Islet of Langerhans (tissue), 1 donor: ENCODE measurements around the gene TPD52L1.

Experiments used
- FAIRE-seq: peaks from one replicate; lab custom pipeline; 2011; peaks lifted over from hg19 to GRCh38; lab: Jason Lieb, UNC

Gene TPD52L1

DNA sequence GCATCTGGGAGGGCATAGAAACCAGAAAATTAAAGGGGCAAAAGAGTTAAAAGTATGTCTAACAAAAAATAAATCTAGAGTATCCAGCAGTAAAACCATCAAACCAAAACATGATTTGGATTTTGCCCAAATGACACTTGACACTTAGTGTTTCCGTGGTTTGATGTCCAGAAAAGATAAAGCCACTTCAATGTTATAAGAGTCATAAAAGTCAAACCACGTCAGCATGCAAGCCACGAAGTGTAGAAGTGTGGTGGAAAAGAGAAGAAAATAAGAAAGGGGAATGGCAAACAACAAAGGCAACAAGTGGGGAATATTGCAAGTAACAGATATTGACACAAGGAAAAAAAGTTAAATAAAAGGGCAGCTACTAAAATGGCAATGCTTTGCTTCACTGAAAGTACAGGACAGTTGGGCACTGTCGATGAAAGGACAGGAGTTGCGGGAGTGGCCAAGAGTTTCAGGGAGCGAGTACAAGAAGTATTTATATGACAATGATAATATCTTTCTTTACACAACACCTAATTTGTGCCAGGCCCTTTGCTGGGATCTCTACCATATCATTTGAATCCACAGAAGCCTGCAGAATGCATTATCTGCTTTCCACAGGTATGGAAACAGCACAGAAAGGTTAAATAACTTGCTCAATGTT, 154.5 kb downstream of the TPD52L1 start:
- FAIRE-seq, result no peak

DNA sequence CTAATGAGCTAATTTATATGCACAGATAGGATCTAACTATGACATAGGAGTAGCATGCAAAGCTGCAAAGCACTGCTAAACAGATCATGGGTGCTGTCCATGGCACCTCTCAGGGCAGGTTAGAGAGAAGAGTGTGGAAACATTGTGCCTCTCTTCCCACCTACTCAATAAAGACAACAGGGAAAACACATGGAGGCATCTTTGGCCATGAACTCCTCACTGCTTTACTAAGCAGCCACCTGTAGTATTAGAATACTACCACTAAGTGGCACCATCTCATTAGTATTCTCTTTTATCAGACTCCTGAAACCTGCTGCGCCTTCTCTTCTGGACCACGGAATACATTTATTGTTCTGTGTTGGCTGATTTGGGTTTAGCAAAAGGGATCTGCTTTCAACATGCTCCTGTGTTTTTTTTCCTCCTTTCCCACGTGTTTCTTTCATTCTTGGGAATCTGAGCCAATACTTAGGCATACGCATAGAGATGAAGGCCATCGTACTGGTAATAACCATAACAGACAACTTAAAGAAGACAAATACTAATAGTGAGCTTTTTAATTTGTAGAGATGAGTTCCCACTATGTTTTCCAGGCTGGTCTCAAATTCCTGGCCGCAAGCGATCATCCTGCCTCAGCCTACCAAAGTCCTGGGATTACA, 157.5 kb downstream of the TPD52L1 start:
- FAIRE-seq, result peak; percentile 45

GRCh38 chr6:125312478-125312877, 158.9 kb downstream of the TPD52L1 start:
- no peak for FAIRE-seq

DNA sequence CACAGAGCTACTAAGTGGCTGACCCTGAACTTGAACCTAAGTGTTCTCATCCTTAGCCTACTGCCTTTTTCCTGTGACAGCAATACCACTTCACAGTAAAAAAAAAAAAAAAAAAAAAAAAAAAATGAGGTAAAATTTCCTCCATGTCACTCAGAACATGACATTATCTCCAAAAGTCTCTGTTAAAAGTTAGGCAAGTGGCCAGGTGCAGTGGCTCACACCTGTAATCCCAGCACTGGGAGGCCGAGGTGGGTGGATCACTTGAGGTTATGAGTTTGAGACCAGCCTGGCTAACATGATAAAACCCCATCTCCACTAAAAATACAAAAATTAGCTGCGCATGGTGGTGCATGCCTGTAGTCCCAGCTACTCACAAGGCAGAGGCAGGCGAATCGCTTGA, 159.4 kb downstream of the TPD52L1 start:
- no peak for FAIRE-seq
